SK-N-MC (cell line): Measurements from ENCODE around the gene BHMT2.

Experiments used
- EZH2 ChIP-seq: fragments of 200-600 bp; sonication (generic); IDR thresholded peaks from one replicate; pipeline ENCODE4 v1.6.1; 2017; ENCODE audit warnings: antibody characterized with exemption
- FOXP2 ChIP-seq: optimal IDR thresholded peaks from 2 replicates; pipeline ENCODE3; 2011; ENCODE audit warnings: mild to moderate bottlenecking, moderate library complexity; ENCODE audit not compliant: insufficient read depth; ENCODE audit errors: extremely low read length, control extremely low read depth
- POLR2AphosphoS5 ChIP-seq: IDR thresholded peaks from 2 replicates; pipeline ENCODE4 v1.6.1; 2012; ENCODE audit warnings: mild to moderate bottlenecking, low read depth, low read length, borderline replicate concordance

DNA sequence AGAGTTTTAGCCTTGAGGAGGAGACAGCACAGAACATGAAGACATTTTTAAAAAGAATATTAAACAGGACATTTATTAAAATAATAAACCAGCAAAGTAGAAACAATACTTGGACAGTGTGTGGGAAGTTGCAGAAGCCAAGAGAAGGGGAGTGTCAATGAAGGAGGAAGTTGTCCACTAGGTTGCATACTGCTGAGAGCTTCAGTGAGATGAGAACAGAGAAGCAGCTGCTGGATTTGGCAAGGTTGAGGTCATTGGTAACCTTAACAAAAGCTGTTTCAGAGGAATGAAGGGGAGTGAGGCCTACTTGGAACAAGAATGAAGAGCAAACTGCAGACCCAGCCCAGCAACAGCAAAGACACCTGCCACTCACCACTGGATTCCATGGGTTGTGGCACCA lies 53.4 kb downstream of the BHMT2 start:
- no peak for TF ChIP-seq EZH2
- TF ChIP-seq POLR2AphosphoS5 = no peak
- no peak for TF ChIP-seq FOXP2
